CD4-positive, alpha-beta T cell (primary cell): ENCODE data around the gene MAST4. TPM values are rescaled to one million over a fixed set of nuclear protein-coding genes. Genes with fewer than 3 reads are reported as not detected.

Source experiments
- ATAC-seq: fragments of 200-7000 bp; cut with Tn5 transposase; one replicate; pipeline ENCODE4 v1.10.0; 2022; ENCODE audit warnings: mild to moderate bottlenecking; ENCODE audit not compliant: poor library complexity
- CTCF ChIA-PET: fragments of 350-600 bp; sonication (Branson Sonifier 250); formaldehyde crosslinking; loops from one replicate; lab custom pipeline; 2021; ENCODE audit warnings: antibody characterized with exemption, inconsistent platforms; lab: Charles Lee
- POLR2A ChIA-PET: fragments of 350-600 bp; sonication (Branson Sonifier 250); formaldehyde crosslinking; loops from one replicate; lab custom pipeline; 2021; ENCODE audit warnings: antibody characterized with exemption, inconsistent platforms; lab: Charles Lee
- DNase-seq, 14 experiments: peaks; one replicate each; pipeline ENCODE4 v3.0.0-alpha.2; 2013 to 2020; ENCODE audit warnings: mixed read lengths in 2 of 14
- H3K27ac ChIP-seq, 2 donors: one replicate each; pipeline versions ENCODE4 v1.5.1 to v1.7.0; 2013; ENCODE audit warnings: low read length in 2 of 2, low read depth in 1 of 2, mild to moderate bottlenecking in 1 of 2
- H3K27me3 ChIP-seq, 2 experiments: 1 replicate in 1 of 2; 2 replicates in 1 of 2; pipeline versions ENCODE4 v1.6.1 to v1.7.0; 2013; ENCODE audit warnings: low read length in 2 of 2, control low read depth in 1 of 2, mild to moderate bottlenecking in 1 of 2, moderate library complexity in 1 of 2; ENCODE audit not compliant: insufficient read depth in 2 of 2, control insufficient read depth in 1 of 2
- H3K36me3 ChIP-seq: one replicate; pipeline ENCODE4 v1.6.1; 2013; ENCODE audit warnings: low read length, control low read depth; ENCODE audit not compliant: insufficient read depth
- H3K4me1 ChIP-seq: one replicate; pipeline ENCODE4 v1.6.1; 2013; ENCODE audit warnings: low read length, control low read depth; ENCODE audit not compliant: insufficient read depth
- H3K4me3 ChIP-seq: one replicate; pipeline ENCODE4 v1.5.1; 2013; ENCODE audit warnings: mild to moderate bottlenecking, low read length, moderate library complexity
- H3K9me3 ChIP-seq, 2 experiments: 1 replicate in 1 of 2; 2 replicates in 1 of 2; pipeline versions ENCODE4 v1.6.1 to v1.7.0; 2013; ENCODE audit warnings: low read length in 2 of 2, mild to moderate bottlenecking in 2 of 2, control low read depth in 1 of 2, moderate library complexity in 1 of 2; ENCODE audit not compliant: control insufficient read depth in 1 of 2, insufficient read depth in 1 of 2
- H3K27ac Mint-ChIP-seq: one replicate; pipeline ENCODE4 v1.8.0; 2020; ENCODE audit warnings: mixed read lengths
- H3K27me3 Mint-ChIP-seq: one replicate; pipeline ENCODE4 v1.8.0; 2021; ENCODE audit warnings: mixed read lengths
- H3K36me3 Mint-ChIP-seq: one replicate; pipeline ENCODE4 v1.8.0; 2021; ENCODE audit warnings: low read depth, mixed read lengths
- H3K4me1 Mint-ChIP-seq: one replicate; pipeline ENCODE4 v1.8.0; 2021; ENCODE audit warnings: low read depth, mixed read lengths
- H3K4me3 Mint-ChIP-seq: one replicate; pipeline ENCODE4 v1.8.0; 2020; ENCODE audit warnings: mild to moderate bottlenecking, mixed read lengths
- H3K9me3 Mint-ChIP-seq: one replicate; pipeline ENCODE4 v1.8.0; 2020; ENCODE audit warnings: mixed read lengths
- CTCF ChIP-seq: fragments of 200-600 bp; IDR thresholded peaks from one replicate; pipeline ENCODE4 v1.8.0; 2022; ENCODE audit warnings: antibody characterized with exemption, mild to moderate bottlenecking
- intact Hi-C, 2 experiments: fragments of 100-400 bp; cut with DNase I in 1 of 2; cut with micrococcal nuclease in 1 of 2; formaldehyde crosslinking; loops; one replicate each; pipeline versions ENCODE4 v1.15.1 to v1.9.0; 2023 to 2025; cut with DNase I, micrococcal nuclease
- total RNA-seq, 174 experiments: library from RNA in 2 of 174; stranded (reverse) in 2 of 174; gene quantifications; one replicate each; pipeline ENCODE4 v1.2.3 and lab custom pipeline; 2021 to 2026

Gene MAST4
- total RNA-seq, 2 experiments from 2014 or later: 21.3 to 21.6 TPM

DNA sequence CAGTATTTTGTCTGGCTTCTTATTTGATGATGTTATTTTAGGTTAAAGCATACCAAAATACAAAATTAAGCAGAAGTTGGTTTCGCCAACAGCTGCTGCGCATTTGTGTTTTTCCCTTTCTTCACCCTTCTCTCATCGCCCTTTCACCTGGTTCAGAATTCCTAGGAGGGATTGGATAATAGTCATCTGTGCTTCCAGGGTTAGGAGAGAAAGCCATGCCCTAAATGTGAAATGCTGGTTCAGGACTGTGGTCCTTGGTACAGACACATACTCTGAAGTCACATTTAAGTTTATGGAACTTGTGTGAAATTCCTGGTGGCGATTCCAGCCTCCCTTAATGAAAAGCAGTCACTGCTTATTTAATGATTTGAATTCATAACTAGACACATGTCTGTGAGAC lies 7.7 kb downstream of the MAST4 start:
- POLR2A ChIA-PET: no interaction called here
- ATAC-seq: no peak
- H3K27ac ChIP-seq: no peak overlapping the region
- Mint-ChIP-seq H3K27me3 (peaks cover 30% of the 10 kb centered on the region), H3K9me3 (no peaks in the 10 kb centered on the region), H3K4me3 (no peak overlapping the region), H3K4me1 (no peaks in the 10 kb centered on the region), H3K36me3 (no peaks in the 10 kb centered on the region), H3K27ac (no peak overlapping the region)
- H3K27me3 ChIP-seq: peaks cover 5 to 25% of the 10 kb centered on the region in 2 experiments
- H3K36me3 ChIP-seq: no peaks in the 10 kb centered on the region
- no peak for TF ChIP-seq CTCF
- H3K4me3 ChIP-seq: no peak overlapping the region
- no peaks in the 10 kb centered on the region for H3K4me1 ChIP-seq
- CTCF ChIA-PET: no interaction called here
- DNase-seq: no peak
- no peaks in the 10 kb centered on the region for H3K9me3 ChIP-seq
- intact Hi-C loops: no loop called here

DNA sequence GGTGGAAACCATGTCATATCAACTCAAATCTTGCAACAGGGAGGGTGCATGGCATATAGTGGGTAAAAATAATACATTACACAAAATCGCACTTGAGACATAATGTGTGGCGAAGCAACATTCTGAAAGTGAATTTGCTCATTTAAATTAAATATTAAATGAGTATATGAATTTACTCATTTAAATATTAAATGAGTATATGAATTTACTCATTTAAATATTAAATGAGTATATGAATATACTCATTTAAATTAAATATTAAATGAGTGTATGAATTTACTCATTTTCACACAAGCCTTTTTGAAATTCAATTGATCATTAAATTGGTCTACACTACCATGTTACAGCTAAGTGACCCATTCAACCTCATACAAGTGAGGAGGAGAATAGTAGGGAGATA lies 10.5 kb downstream of the MAST4 start:
- ChIA-PET CTCF (no interaction called here), POLR2A (no interaction called here)
- Histone ChIP-seq H3K9me3 (no peaks in the 10 kb centered on the region), H3K36me3 (no peaks in the 10 kb centered on the region), H3K4me1 (no peaks in the 10 kb centered on the region), H3K4me3 (no peak overlapping the region), H3K27ac (no peak overlapping the region), H3K27me3 (peaks cover 0 to 5% of the 10 kb centered on the region in 2 experiments)
- intact Hi-C loops: no loop called here
- no peaks in the 10 kb centered on the region for H3K9me3 Mint-ChIP-seq
- ATAC-seq: no peak
- no peak overlapping the region for H3K4me3 Mint-ChIP-seq
- no peak overlapping the region for H3K27ac Mint-ChIP-seq
- peaks cover 18% of the 10 kb centered on the region for H3K27me3 Mint-ChIP-seq
- DNase-seq: no peak
- no peaks in the 10 kb centered on the region for H3K36me3 Mint-ChIP-seq
- H3K4me1 Mint-ChIP-seq: no peaks in the 10 kb centered on the region
- no peak for TF ChIP-seq CTCF

DNA sequence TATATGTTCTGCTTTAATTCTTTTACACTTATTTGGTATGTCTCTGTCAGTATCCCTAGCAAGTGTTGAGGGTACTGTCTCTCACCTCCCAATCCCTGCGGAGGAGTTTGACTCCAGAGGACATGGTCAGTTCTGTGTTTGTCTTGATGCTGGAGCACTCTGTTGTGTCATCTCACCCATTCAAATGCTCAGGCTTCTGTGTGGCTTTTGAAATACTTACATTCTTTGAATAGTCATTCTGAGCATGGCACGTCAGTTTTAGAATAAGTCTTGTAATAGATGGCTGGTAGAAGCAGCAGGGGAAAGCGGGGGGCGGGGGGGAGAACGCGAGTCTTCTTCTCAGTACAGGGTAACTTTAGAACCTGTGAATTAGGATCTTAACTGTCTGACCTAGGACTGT lies 12.3 kb downstream of the MAST4 start:
- POLR2A ChIA-PET: no interaction called here
- intact Hi-C loops: no loop called here
- Mint-ChIP-seq H3K4me3 (no peak overlapping the region), H3K27me3 (peaks cover 17% of the 10 kb centered on the region), H3K27ac (no peak overlapping the region), H3K36me3 (no peaks in the 10 kb centered on the region), H3K4me1 (no peaks in the 10 kb centered on the region), H3K9me3 (no peaks in the 10 kb centered on the region)
- no peak overlapping the region for H3K4me3 ChIP-seq
- TF ChIP-seq CTCF: no peak
- H3K9me3 ChIP-seq: no peaks in the 10 kb centered on the region
- ATAC-seq (no peak), DNase-seq (no peak)
- H3K4me1 ChIP-seq: no peaks in the 10 kb centered on the region
- no peaks in the 10 kb centered on the region for H3K36me3 ChIP-seq
- CTCF ChIA-PET: no interaction called here
- H3K27ac ChIP-seq: no peak overlapping the region
- peaks cover 0 to 4% of the 10 kb centered on the region in 2 experiments for H3K27me3 ChIP-seq
